ENCODE measurements around the gene HBG1. TPM values are rescaled to one million over a fixed set of nuclear protein-coding genes. Genes with fewer than 3 reads are reported as not detected.

HBG1 gene
- total RNA-seq, 1 experiment from 2014 or later: not detected

GRCh38 chr11:5230266-5230665 is 19.4 kb downstream of the HBG1 start:
- no peak overlapping the region for H3K27ac Mint-ChIP-seq
- Histone ChIP-seq H3K9me3 (ENCODE audit: control insufficient read depth, low read depth, low read length) (no peaks in the 10 kb centered on the region), H3K23me2 (ENCODE audit: insufficient read length, low read depth, low read length, poor library complexity, severe bottlenecking) (no peaks in the 10 kb centered on the region), H3K79me2 (ENCODE audit: insufficient read depth, low read length) (no peaks in the 10 kb centered on the region), H4K91ac (ENCODE audit: insufficient read length, low read depth, low read length) (no peak overlapping the region), H3K56ac (ENCODE audit: insufficient read length, low read depth, low read length) (no peak overlapping the region), H3K27me3 (ENCODE audit: insufficient read depth, low read length) (no peaks in the 10 kb centered on the region), H3K79me1 (ENCODE audit: insufficient read depth, low read depth, low read length, poor library complexity, severe bottlenecking) (no peaks in the 10 kb centered on the region), H4K20me1 (ENCODE audit: control insufficient read depth, insufficient read depth, insufficient read length) (no peaks in the 10 kb centered on the region), H3K27ac (ENCODE audit: insufficient read length, low read depth, low read length) (no peak overlapping the region), H4K8ac (replicated peaks; ENCODE audit: insufficient read length, low read depth, low read length) (no peak overlapping the region), H2AK5ac (ENCODE audit: insufficient read length, low read length) (no peak overlapping the region), H3K9ac (ENCODE audit: extremely low read depth, insufficient read length, low read length) (no peak overlapping the region), H2BK12ac (ENCODE audit: insufficient read length, low read depth, low read length) (no peak overlapping the region), H2BK15ac (ENCODE audit: low read depth, low read length) (no peak overlapping the region), H3K23ac (ENCODE audit: insufficient read length, low read depth, low read length) (no peak overlapping the region), H3K4me2 (ENCODE audit: insufficient read depth, insufficient read length, low read length) (no peak overlapping the region), H3K14ac (ENCODE audit: insufficient read depth, low read length) (no peak overlapping the region), H3K4me1 (ENCODE audit: insufficient read depth, low read length) (no peaks in the 10 kb centered on the region), H2BK5ac (ENCODE audit: insufficient read length, low read length) (no peak overlapping the region), H3K18ac (ENCODE audit: insufficient read length, low read depth, low read length) (no peak overlapping the region), H2BK20ac (ENCODE audit: low read depth, low read length, poor library complexity, severe bottlenecking) (no peak overlapping the region), H2AFZ (ENCODE audit: low read length) (no peak overlapping the region), H4K5ac (ENCODE audit: insufficient read length, low read depth, low read length) (no peak overlapping the region), H3K4ac (ENCODE audit: low read depth, low read length) (no peak overlapping the region), H2BK120ac (ENCODE audit: low read depth, low read length, poor library complexity, severe bottlenecking) (no peak overlapping the region), H3T11ph (ENCODE audit: low read length) (no peak overlapping the region)
- H3K4me1 Mint-ChIP-seq: no peaks in the 10 kb centered on the region
- no peaks in the 10 kb centered on the region for H3K36me3 Mint-ChIP-seq (ENCODE audit: insufficient read depth in 1 of 3, low read depth in 3 of 3)
- DNase-seq: no peak
- H3K4me3 Mint-ChIP-seq: no peak overlapping the region
- TF ChIP-seq, protein P1, sequence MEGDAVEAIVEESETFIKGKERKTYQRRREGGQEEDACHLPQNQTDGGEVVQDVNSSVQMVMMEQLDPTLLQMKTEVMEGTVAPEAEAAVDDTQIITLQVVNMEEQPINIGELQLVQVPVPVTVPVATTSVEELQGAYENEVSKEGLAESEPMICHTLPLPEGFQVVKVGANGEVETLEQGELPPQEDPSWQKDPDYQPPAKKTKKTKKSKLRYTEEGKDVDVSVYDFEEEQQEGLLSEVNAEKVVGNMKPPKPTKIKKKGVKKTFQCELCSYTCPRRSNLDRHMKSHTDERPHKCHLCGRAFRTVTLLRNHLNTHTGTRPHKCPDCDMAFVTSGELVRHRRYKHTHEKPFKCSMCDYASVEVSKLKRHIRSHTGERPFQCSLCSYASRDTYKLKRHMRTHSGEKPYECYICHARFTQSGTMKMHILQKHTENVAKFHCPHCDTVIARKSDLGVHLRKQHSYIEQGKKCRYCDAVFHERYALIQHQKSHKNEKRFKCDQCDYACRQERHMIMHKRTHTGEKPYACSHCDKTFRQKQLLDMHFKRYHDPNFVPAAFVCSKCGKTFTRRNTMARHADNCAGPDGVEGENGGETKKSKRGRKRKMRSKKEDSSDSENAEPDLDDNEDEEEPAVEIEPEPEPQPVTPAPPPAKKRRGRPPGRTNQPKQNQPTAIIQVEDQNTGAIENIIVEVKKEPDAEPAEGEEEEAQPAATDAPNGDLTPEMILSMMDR (conservative IDR thresholded peaks at IDR 0.05): no peak
- no CpG with 5 or more reads among the region's 1 CpG for WGBS (ENCODE audit: extremely low coverage, insufficient read length, low lambda C conversion rate)
- H3K27me3 Mint-ChIP-seq (ENCODE audit: low read depth): peaks cover 2% of the 10 kb centered on the region
- H3K9me3 Mint-ChIP-seq: no peaks in the 10 kb centered on the region
